A673 (cell line): ENCODE data around the gene RPF1. TPM values are rescaled to one million over a fixed set of nuclear protein-coding genes. Genes with fewer than 3 reads are reported as not detected.

Experiments
- BruUV-seq: library from RNA; stranded (reverse); fragments of 400-500 nt; replicated peaks from 2 replicates; lab custom pipeline; 2021; lab: Mats Ljungman, UMichigan
- CTCF ChIA-PET: fragments of 300-600 bp; sonication (Branson Sonifier 250); formaldehyde crosslinking; loops from one replicate; lab custom pipeline; 2022; ENCODE audit warnings: antibody characterized with exemption; lab: Charles Lee
- POLR2A ChIA-PET: fragments of 300-600 bp; sonication (Branson Sonifier 250); formaldehyde crosslinking; loops from one replicate; lab custom pipeline; 2022; ENCODE audit warnings: antibody characterized with exemption; ENCODE audit not compliant: low non-redundant PET; lab: Charles Lee
- DNase-seq: peaks from one replicate; pipeline ENCODE4 v3.0.0-alpha.2; 2015; ENCODE audit warnings: low spot score
- H3K27ac ChIP-seq: fragments of 200-600 bp; sonication (generic); 2 replicates; pipeline ENCODE4 v1.5.1; 2016; ENCODE audit warnings: mixed run types, low read depth, mild to moderate bottlenecking, mixed read lengths, antibody characterized with exemption, low read length; ENCODE audit not compliant: poor library complexity, severe bottlenecking
- H3K27me3 ChIP-seq: fragments of 200-600 bp; sonication (generic); replicated peaks from 2 replicates; pipeline ENCODE4 v1.6.1; 2017; ENCODE audit warnings: mixed run types, low read depth, mild to moderate bottlenecking, mixed read lengths, antibody characterized with exemption, low read length; ENCODE audit not compliant: insufficient read depth, poor library complexity
- H3K36me3 ChIP-seq: fragments of 200-600 bp; sonication (generic); 2 replicates; pipeline ENCODE4 v1.6.1; 2016; ENCODE audit warnings: mixed run types, mild to moderate bottlenecking, mixed read lengths, antibody characterized with exemption, low read length; ENCODE audit not compliant: insufficient read depth, poor library complexity, severe bottlenecking
- H3K4me1 ChIP-seq: fragments of 200-600 bp; sonication (generic); 2 replicates; pipeline ENCODE4 v1.6.1; 2017; ENCODE audit warnings: mixed run types, mild to moderate bottlenecking, mixed read lengths, antibody characterized with exemption, low read length; ENCODE audit not compliant: insufficient read depth, poor library complexity, severe bottlenecking
- H3K4me3 ChIP-seq: fragments of 200-600 bp; sonication (generic); 2 replicates; pipeline ENCODE4 v1.5.1; 2016; ENCODE audit warnings: low read depth, mixed run types, mild to moderate bottlenecking, mixed read lengths, low read length; ENCODE audit not compliant: poor library complexity, severe bottlenecking
- H3K9me3 ChIP-seq: fragments of 200-600 bp; sonication (generic); 2 replicates; pipeline ENCODE4 v1.6.1; 2016; ENCODE audit warnings: mixed run types, low read depth, mild to moderate bottlenecking, mixed read lengths, antibody characterized with exemption, low read length; ENCODE audit not compliant: poor library complexity, severe bottlenecking
- CTCF ChIP-seq: fragments of 300-800, 200-600 bp; sonication (generic); conservative IDR thresholded peaks from 2 replicates; pipeline ENCODE4 v1.5.1; 2017; ENCODE audit warnings: low read depth, mild to moderate bottlenecking, antibody characterized with exemption, low read length, moderate library complexity, mixed read lengths
- EZH2 ChIP-seq: fragments of 200-600 bp; sonication (generic); IDR thresholded peaks from 2 replicates; pipeline ENCODE4 v1.6.1; 2017; ENCODE audit warnings: borderline replicate concordance, low read depth, mild to moderate bottlenecking, mixed read lengths, antibody characterized with exemption, low read length; ENCODE audit not compliant: poor library complexity, severe bottlenecking
- intact Hi-C: fragments of 100-400 bp; cut with micrococcal nuclease; formaldehyde crosslinking; loops from one replicate; pipeline ENCODE4 v1.10.0; 2022; ENCODE audit not compliant: unreplicated experiment
- total RNA-seq: library from RNA; stranded (reverse); gene quantifications from 2 replicates; pipeline ENCODE4 v1.2.3, GENCODE V29; 2021

RPF1 gene
- total RNA-seq, 1 experiment from 2014 or later = 56.7 TPM

DNA sequence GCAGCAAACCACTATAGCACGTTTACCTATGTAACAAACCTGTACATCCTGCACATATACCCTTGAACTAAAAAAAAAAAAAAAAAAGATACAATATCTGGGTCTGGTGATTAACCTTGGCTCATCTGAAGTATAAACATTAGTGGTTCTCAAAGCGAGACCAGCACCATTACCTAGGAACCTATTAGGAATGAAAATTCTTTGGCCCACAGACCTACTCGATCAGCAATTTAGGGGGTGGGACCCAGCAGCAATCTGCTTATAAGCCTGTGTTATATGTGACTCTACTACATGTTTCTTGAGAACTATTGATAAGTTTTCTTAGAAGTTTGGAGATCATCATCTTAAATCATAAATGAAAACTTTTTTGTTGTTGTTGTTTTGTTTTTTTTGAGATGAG, 17.4 kb downstream of the RPF1 start:
- POLR2A ChIA-PET = no interaction called here
- intact Hi-C loops = no loop called here
- DNase-seq = no peak
- no peaks in the 10 kb centered on the region for H3K27me3 ChIP-seq
- no TSS peak for BruUV-seq
- H3K36me3 ChIP-seq = peaks cover 96% of the 10 kb centered on the region
- TF ChIP-seq EZH2 (no peak), CTCF (no peak)
- no peak overlapping the region for H3K27ac ChIP-seq
- no peaks in the 10 kb centered on the region for H3K9me3 ChIP-seq
- no peaks in the 10 kb centered on the region for H3K4me1 ChIP-seq
- CTCF ChIA-PET = no interaction called here
- no peak overlapping the region for H3K4me3 ChIP-seq

- Histone ChIP-seq H3K9me3 (no peaks in the 10 kb centered on the region), H3K27ac (no peak overlapping the region), H3K27me3 (no peaks in the 10 kb centered on the region), H3K36me3 (peaks cover 87% of the 10 kb centered on the region), H3K4me3 (no peak overlapping the region), H3K4me1 (peaks cover under 1% of the 10 kb centered on the region)
- TF ChIP-seq CTCF = no peak
- TF ChIP-seq EZH2 = no peak
- DNase-seq = no peak
- intact Hi-C loops = no loop called here
- no TSS peak for BruUV-seq
- ChIA-PET POLR2A (no interaction called here), CTCF (no interaction called here)
Measured at GRCh38 chr1:84497631-84498275, 18.7 kb downstream of the RPF1 start.

GRCh38 chr1:84502927-84503326, 23.9 kb downstream of the RPF1 start:
- ChIA-PET CTCF (no interaction called here), POLR2A (no interaction called here)
- no TSS peak for BruUV-seq
- peaks cover 39% of the 10 kb centered on the region for H3K36me3 ChIP-seq
- no peak overlapping the region for H3K4me3 ChIP-seq
- TF ChIP-seq CTCF = no peak
- TF ChIP-seq EZH2 = no peak
- H3K27me3 ChIP-seq = no peaks in the 10 kb centered on the region
- H3K4me1 ChIP-seq = peaks cover 18% of the 10 kb centered on the region
- no peaks in the 10 kb centered on the region for H3K9me3 ChIP-seq
- intact Hi-C loops = no loop called here
- DNase-seq = no peak
- no peak overlapping the region for H3K27ac ChIP-seq
